Esophagus squamous epithelium (tissue), 4 donors: Measurements from ENCODE around the gene ST6GALNAC3.

Experiments used
- CTCF ChIP-seq, 6 experiments: fragments of 450-650 bp in 4 of 6; fragments of 200-600 bp in 2 of 6; sonication (generic) in 2 of 6; IDR thresholded peaks; one replicate each; pipeline ENCODE4 v1.5.1; 2016 to 2019; ENCODE audit warnings: antibody characterized with exemption in 6 of 6, mild to moderate bottlenecking in 4 of 6, moderate library complexity in 4 of 6
- POLR2A ChIP-seq, 4 donors: fragments of 450-650 bp; IDR thresholded peaks; one replicate each; pipeline ENCODE4 v1.6.1; 2017; ENCODE audit warnings: antibody characterized with exemption in 4 of 4, mild to moderate bottlenecking in 4 of 4, moderate library complexity in 3 of 4

- TF ChIP-seq POLR2A (IDR thresholded peaks at IDR 0.05): no peak
- TF ChIP-seq CTCF (IDR thresholded peaks at IDR 0.05): no peak
These were observed 1.1 kb upstream of the ST6GALNAC3 start for GRCh38 chr1:76073481-76073880.
